H1 (cell line): Measurements from ENCODE around the gene ARAP3. TPM values are rescaled to one million over a fixed set of nuclear protein-coding genes. Genes with fewer than 3 reads are reported as not detected.

ENCODE experiments used
- CTCF ChIA-PET: fragments of 300-600 bp; sonication (Branson Sonifier 250); formaldehyde crosslinking; loops from one replicate; lab custom pipeline; 2021; ENCODE audit not compliant: partially characterized antibody; lab: Charles Lee
- POLR2A ChIA-PET: fragments of 300-600 bp; sonication (Branson Sonifier 250); formaldehyde crosslinking; loops from one replicate; lab custom pipeline; 2021; ENCODE audit warnings: inconsistent platforms; ENCODE audit not compliant: partially characterized antibody; lab: Charles Lee
- DNase-seq, 2 experiments: peaks; one replicate each; pipeline versions ENCODE4 v3.0.0 to v3.0.0-alpha.2; 2010 to 2022; ENCODE audit warnings: low spot score in 2 of 2, low read depth in 1 of 2, mixed read lengths in 1 of 2
- FAIRE-seq: peaks from 2 replicates; lab custom pipeline; 2011; peaks lifted over from hg19 to GRCh38; lab: Jason Lieb, UNC
- H2AFZ ChIP-seq: 2 replicates; pipeline ENCODE4 v1.8.1; 2012; ENCODE audit warnings: low read length, inconsistent platforms
- H2AK5ac ChIP-seq: 2 replicates; pipeline ENCODE4 v1.6.1; 2013; ENCODE audit warnings: low read depth, low read length
- H2BK120ac ChIP-seq: replicated peaks from 2 replicates; pipeline ENCODE3; 2013; ENCODE audit warnings: low read depth, low read length, inconsistent platforms
- H2BK12ac ChIP-seq: 2 replicates; pipeline ENCODE4 v1.6.1; 2013; ENCODE audit warnings: low read depth, low read length
- H2BK15ac ChIP-seq: 2 replicates; pipeline ENCODE4 v1.6.1; 2013; ENCODE audit warnings: low read length
- H2BK20ac ChIP-seq: 2 replicates; pipeline ENCODE4 v1.6.1; 2013; ENCODE audit warnings: low read length
- H2BK5ac ChIP-seq: 2 replicates; pipeline ENCODE4 v1.6.1; 2013; ENCODE audit warnings: low read depth, low read length
- H3K14ac ChIP-seq: 2 replicates; pipeline ENCODE4 v1.6.1; 2013; ENCODE audit warnings: inconsistent platforms; ENCODE audit not compliant: insufficient read length
- H3K18ac ChIP-seq: 2 replicates; pipeline ENCODE4 v1.6.1; 2013; ENCODE audit warnings: low read length; ENCODE audit errors: extremely low read depth
- H3K23ac ChIP-seq: 2 replicates; pipeline ENCODE4 v1.6.1; 2013; ENCODE audit warnings: inconsistent platforms; ENCODE audit not compliant: insufficient read length
- H3K23me2 ChIP-seq: 2 replicates; pipeline ENCODE4 v1.6.1; 2013; ENCODE audit warnings: low read depth, low read length
- H3K27ac ChIP-seq: 2 replicates; pipeline ENCODE4 v1.6.1; 2011; ENCODE audit warnings: low read depth, low read length, inconsistent platforms
- H3K27me3 ChIP-seq, 4 experiments: replicated peaks in 1 of 4; 1 replicate in 1 of 4; 2 replicates in 3 of 4; pipeline versions ENCODE4 v1.6.1 to v1.8.1; 2011 to 2013; ENCODE audit warnings: low read length in 3 of 4, mild to moderate bottlenecking in 3 of 4, inconsistent platforms in 2 of 4, mixed read lengths in 2 of 4, moderate library complexity in 1 of 4; ENCODE audit not compliant: control insufficient read depth in 3 of 4, insufficient read depth in 3 of 4; ENCODE audit errors: extremely low read depth in 1 of 4
- H3K36me3 ChIP-seq, 4 experiments: 2 replicates each; pipeline versions ENCODE4 v1.6.1 to v1.8.1; 2011 to 2013; ENCODE audit warnings: mild to moderate bottlenecking in 4 of 4, low read length in 3 of 4, moderate library complexity in 2 of 4, control low read depth in 1 of 4, inconsistent platforms in 1 of 4; ENCODE audit not compliant: insufficient read depth in 4 of 4, control insufficient read depth in 2 of 4
- H3K4ac ChIP-seq: replicated peaks from 2 replicates; pipeline ENCODE3; 2013; ENCODE audit warnings: low read length, low read depth, mixed read lengths, inconsistent platforms; ENCODE audit not compliant: insufficient read length
- H3K4me1 ChIP-seq, 4 experiments: replicated peaks in 1 of 4; 1 replicate in 1 of 4; 2 replicates in 3 of 4; pipeline versions ENCODE4 v1.6.1 to v1.8.1; 2011 to 2013; ENCODE audit warnings: low read length in 3 of 4, inconsistent platforms in 2 of 4, mixed read lengths in 1 of 4; ENCODE audit not compliant: insufficient read depth in 4 of 4, control insufficient read depth in 3 of 4
- H3K4me2 ChIP-seq, 2 experiments: 2 replicates each; pipeline versions ENCODE4 v1.6.1 to v1.8.1; 2011 to 2013; ENCODE audit warnings: low read depth in 2 of 2, low read length in 2 of 2, control low read depth in 1 of 2, inconsistent platforms in 1 of 2, mild to moderate bottlenecking in 1 of 2; ENCODE audit not compliant: insufficient read depth in 1 of 2
- H3K4me3 ChIP-seq, 4 experiments: fragments of 200-600, 300-600 bp in 1 of 4; sonication (generic), shearing (Covaris generic), sonication (Bioruptor Twin) in 1 of 4; 2 replicates each; pipeline versions ENCODE4 v1.5.1 to v1.8.1; 2011 to 2016; ENCODE audit warnings: low read length in 4 of 4, low read depth in 3 of 4, control low read depth in 2 of 4, inconsistent platforms in 2 of 4, mild to moderate bottlenecking in 2 of 4, mixed read lengths in 1 of 4, moderate library complexity in 1 of 4; ENCODE audit not compliant: insufficient read depth in 2 of 4; ENCODE audit errors: extremely low read depth in 1 of 4
- H3K56ac ChIP-seq: replicated peaks from 2 replicates; pipeline ENCODE3; 2013; ENCODE audit warnings: low read depth, mild to moderate bottlenecking, mixed read lengths, low read length, inconsistent platforms; ENCODE audit not compliant: insufficient read length
- H3K79me1 ChIP-seq: 2 replicates; pipeline ENCODE4 v1.6.1; 2013; ENCODE audit warnings: low read depth, low read length, control low read depth
- H3K79me2 ChIP-seq, 2 experiments: 2 replicates each; pipeline versions ENCODE4 v1.6.1 to v1.8.1; 2012 to 2013; ENCODE audit warnings: low read length in 2 of 2, mild to moderate bottlenecking in 2 of 2, inconsistent platforms in 1 of 2; ENCODE audit not compliant: insufficient read depth in 2 of 2, control insufficient read depth in 1 of 2
- H3K9ac ChIP-seq, 4 experiments: replicated peaks in 1 of 4; 1 replicate in 1 of 4; 2 replicates in 3 of 4; pipeline versions ENCODE4 v1.6.1 to v1.8.1; 2011 to 2013; ENCODE audit warnings: low read depth in 3 of 4, low read length in 3 of 4, control low read depth in 2 of 4, mild to moderate bottlenecking in 2 of 4, moderate library complexity in 2 of 4, inconsistent platforms in 1 of 4; ENCODE audit errors: extremely low read depth in 1 of 4
- H3K9me3 ChIP-seq, 2 experiments: 2 replicates each; pipeline versions ENCODE4 v1.6.1 to v1.8.1; 2012 to 2013; ENCODE audit warnings: mild to moderate bottlenecking in 2 of 2, moderate library complexity in 2 of 2, control low read depth in 1 of 2, inconsistent platforms in 1 of 2, low read depth in 1 of 2, low read length in 1 of 2, mixed read lengths in 1 of 2; ENCODE audit not compliant: insufficient read depth in 2 of 2
- H4K20me1 ChIP-seq, 2 experiments: replicated peaks in 1 of 2; 2 replicates each; pipeline versions ENCODE3 to v1.8.1; 2011 to 2013; ENCODE audit warnings: inconsistent platforms in 2 of 2, low read length in 2 of 2, mild to moderate bottlenecking in 1 of 2; ENCODE audit not compliant: insufficient read depth in 2 of 2, control insufficient read depth in 1 of 2
- H4K5ac ChIP-seq: 2 replicates; pipeline ENCODE4 v1.6.1; 2013; ENCODE audit warnings: low read length, low read depth, mixed read lengths, inconsistent platforms; ENCODE audit not compliant: insufficient read length
- H4K8ac ChIP-seq: 2 replicates; pipeline ENCODE4 v1.8.0; 2013; ENCODE audit warnings: mild to moderate bottlenecking, moderate library complexity, low read length, inconsistent platforms; ENCODE audit not compliant: insufficient read depth; ENCODE audit errors: extremely low read depth
- H4K91ac ChIP-seq: replicated peaks from 2 replicates; pipeline ENCODE3; 2013; ENCODE audit warnings: low read length, mixed read lengths, inconsistent platforms; ENCODE audit not compliant: insufficient read length
- CBX5 ChIP-seq: fragments of 300-800, 300-1000 bp; sonication (generic); IDR thresholded peaks from 2 replicates; pipeline ENCODE4 v1.7.1; 2016; ENCODE audit warnings: antibody characterized with exemption, low read length, low read depth
- JUN ChIP-seq: IDR thresholded peaks from 2 replicates; pipeline ENCODE4 v1.6.1; 2011; ENCODE audit warnings: low read depth, mild to moderate bottlenecking, improper control_type of control experiment, low read length
- NANOG ChIP-seq: IDR thresholded peaks from 2 replicates; pipeline ENCODE4 v1.6.1; 2011; ENCODE audit warnings: low read length, low read depth, mild to moderate bottlenecking, inconsistent platforms; ENCODE audit not compliant: insufficient read depth, poor library complexity, severe bottlenecking
- POU5F1 ChIP-seq: IDR thresholded peaks from 2 replicates; pipeline ENCODE4 v1.6.1; 2011; ENCODE audit warnings: low read depth, mild to moderate bottlenecking, low read length, moderate library complexity
- RNF2 ChIP-seq: fragments of 200-900, 300-1000 bp; sonication (generic); IDR thresholded peaks from 2 replicates; pipeline ENCODE4 v1.7.1; 2016; ENCODE audit warnings: borderline replicate concordance, low read depth, mild to moderate bottlenecking, antibody characterized with exemption, low read length; ENCODE audit not compliant: poor library complexity, severe bottlenecking; ENCODE audit errors: missing control alignments
- RXRA ChIP-seq: IDR thresholded peaks from 2 replicates; pipeline ENCODE4 v1.6.1; 2011; ENCODE audit warnings: low read depth, mild to moderate bottlenecking, low read length, moderate library complexity; ENCODE audit not compliant: insufficient read depth
- SIN3A ChIP-seq, 2 experiments: IDR thresholded peaks in 1 of 2; conservative IDR thresholded peaks in 1 of 2; 2 replicates each; pipeline ENCODE4 v1.6.1; 2011 to 2012; ENCODE audit warnings: low read length in 2 of 2, improper control_type of control experiment in 1 of 2, low read depth in 1 of 2, mild to moderate bottlenecking in 1 of 2
- SP1 ChIP-seq: IDR thresholded peaks from 2 replicates; pipeline ENCODE4 v1.6.1; 2011; ENCODE audit warnings: low read depth, low read length
- SP2 ChIP-seq: IDR thresholded peaks from 2 replicates; pipeline ENCODE4 v1.6.1; 2012; ENCODE audit warnings: mild to moderate bottlenecking, low read length, inconsistent platforms
- SRF ChIP-seq: IDR thresholded peaks from 2 replicates; pipeline ENCODE4 v1.6.1; 2011; ENCODE audit warnings: mild to moderate bottlenecking, low read depth, low read length, moderate library complexity
- TAF7 ChIP-seq: optimal IDR thresholded peaks from 2 replicates; pipeline ENCODE3; 2011; ENCODE audit warnings: low read depth, mild to moderate bottlenecking, inconsistent platforms, low read length, moderate library complexity, borderline replicate concordance
- TBP ChIP-seq: IDR thresholded peaks from 2 replicates; pipeline ENCODE4 v1.6.1; 2011; ENCODE audit warnings: low read depth, low read length, improper control_type of control experiment
- WGBS, 2 experiments: shearing (Covaris generic) in 1 of 2; methylation state at CpG; one replicate each; pipeline versions ENCODE4 v1.1.6 to v1.1.7; 2013 to 2015; ENCODE audit warnings: low lambda C conversion rate in 2 of 2, mixed read lengths in 2 of 2, inconsistent platforms in 1 of 2, low coverage in 1 of 2, missing lambda C conversion rate in 1 of 2; ENCODE audit not compliant: insufficient replicate concordance in 2 of 2, insufficient coverage in 1 of 2, insufficient read length in 1 of 2; ENCODE audit errors: extremely low coverage in 1 of 2, missing lambda C conversion rate in 1 of 2; 5-methylcytosine and 5-hydroxymethylcytosine counted together
- polyA plus RNA-seq, 7 experiments: library from polyadenylated mRNA; depleted of rRNA in 3 of 7; stranded (reverse) in 5 of 7; unstranded in 2 of 7; fragments of >200 nt in 5 of 7; fragments of 200-250 nt in 2 of 7; gene quantifications; 1 replicate in 5 of 7; 2 replicates in 1 of 7; 4 replicates in 1 of 7; pipeline versions ENCODE4 v1.2.1 to v1.2.3, GENCODE V29; 2011 to 2013; ENCODE audit warnings: missing spikeins in 2 of 7, mixed read lengths in 2 of 7
- total RNA-seq: library from RNA; stranded (reverse); fragmentation: NEBNext Ultra II Directional; extraction: Animal tissue kit (Norgen Biotek cat#: 25700); gene quantifications from 2 replicates; pipeline ENCODE4 v1.2.1, GENCODE V29; 2021

ARAP3 gene
- total and polyA plus RNA-seq, 2 of the 8 experiments (the other 6 are each of a cell fraction or from before 2014, with no cell fraction given): 14.4 to 48.6 TPM

DNA sequence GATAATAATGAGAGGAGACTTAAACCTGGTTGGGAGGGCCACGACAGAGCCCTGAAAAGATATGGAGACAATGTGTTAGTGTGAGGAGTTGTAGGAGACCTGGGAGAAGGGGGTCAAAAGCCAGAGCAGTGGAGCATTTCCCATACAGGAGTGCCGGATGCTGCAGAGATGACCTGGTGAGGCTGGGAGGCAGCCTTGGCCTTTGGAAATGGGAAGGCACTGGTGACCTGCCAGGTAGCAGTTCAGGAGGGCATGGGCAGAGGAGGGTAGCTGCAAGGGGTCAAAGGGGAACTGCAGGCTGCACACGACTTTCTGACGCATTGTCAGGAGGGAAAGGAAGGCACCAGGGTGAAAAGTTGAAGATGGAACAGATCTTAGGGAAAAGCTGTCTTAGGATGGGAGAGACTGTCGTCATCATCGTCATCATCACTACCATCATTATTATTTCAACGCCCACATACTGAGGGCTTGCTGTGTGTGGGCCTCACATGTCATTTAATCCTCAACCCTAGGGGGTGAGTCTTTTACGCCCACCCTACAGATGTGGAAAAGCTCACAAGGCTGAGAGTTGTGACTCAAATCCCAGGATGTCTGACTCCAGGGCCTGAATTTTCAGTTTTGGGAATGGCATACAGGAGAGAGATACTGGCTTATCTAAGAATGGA, 13.3 kb downstream of the ARAP3 start:
- POLR2A ChIA-PET: interaction anchor here (0.8 to 3.6 kb wide), 8 partner anchors 9 to 210 kb away, joined by 3 to 18 read pairs (median 4); partner anchors contain the start of genes ARAP3 and PCDH1
- DNase-seq (no peak), FAIRE-seq (no peak)
- H3K4ac ChIP-seq: no peak overlapping the region
- CTCF ChIA-PET: interaction anchor here (0.6 to 11.0 kb wide), 47 partner anchors 9 to 692 kb away, joined by 3 to 137 read pairs (median 4); partner anchors contain the start of genes ARAP3, PCDH1, PCDH12 and RNF14
- peaks cover 0 to 6% of the 10 kb centered on the region in 2 experiments for H4K20me1 ChIP-seq
- H3K9ac ChIP-seq: no peak overlapping the region
- H2BK20ac ChIP-seq: no peak overlapping the region
- H2AK5ac ChIP-seq: no peak overlapping the region
- H2BK120ac ChIP-seq: no peak overlapping the region
- H3K23ac ChIP-seq: no peak overlapping the region
- no peak overlapping the region for H3K4me3 ChIP-seq
- no peak overlapping the region for H3K18ac ChIP-seq
- no peak overlapping the region for H3K14ac ChIP-seq
- H3K27me3 ChIP-seq: no peaks in the 10 kb centered on the region
- no peak overlapping the region for H2BK15ac ChIP-seq
- H3K79me1 ChIP-seq: no peaks in the 10 kb centered on the region
- H2AFZ ChIP-seq: no peak overlapping the region
- H4K8ac ChIP-seq: no peak overlapping the region
- H3K56ac ChIP-seq: no peak overlapping the region
- H4K91ac ChIP-seq: no peak overlapping the region
- H3K23me2 ChIP-seq: no peaks in the 10 kb centered on the region
- WGBS, 2 experiments: 88% methylated on average over 8 of the region's 8 CpGs; no CpG with 5 or more reads in 1 of the 2 experiments
- no peak overlapping the region for H2BK12ac ChIP-seq
- no peak overlapping the region for H3K27ac ChIP-seq
- no peak overlapping the region for H2BK5ac ChIP-seq
- no peaks in the 10 kb centered on the region for H3K9me3 ChIP-seq
- peaks cover 0 to 4% (median 0%) of the 10 kb centered on the region in 4 experiments; a peak in 2 of 7 replicates for H3K4me1 ChIP-seq
- no peak overlapping the region for H3K4me2 ChIP-seq
- peaks cover 11 to 22% (median 16%) of the 10 kb centered on the region in 4 experiments; a peak in 7 of 8 replicates for H3K36me3 ChIP-seq
- H3K79me2 ChIP-seq: no peaks in the 10 kb centered on the region
- no peak overlapping the region for H4K5ac ChIP-seq
- no peak for TF ChIP-seq TAF7
- no peak for TF ChIP-seq SP2
- no peak for TF ChIP-seq SIN3A (conservative IDR thresholded peaks at IDR 0.05 in 1 of 2, IDR thresholded peaks at IDR 0.05 in 1 of 2; ENCODE audit: low read depth in 1 of 2, low read length in 2 of 2)
- TF ChIP-seq JUN: no peak
- no peak for TF ChIP-seq NANOG
- no peak for TF ChIP-seq CBX5
- no peak for TF ChIP-seq RXRA
- no peak for TF ChIP-seq SRF
- no peak for TF ChIP-seq POU5F1
- TF ChIP-seq RNF2: no peak
- TF ChIP-seq SP1: no peak
- TF ChIP-seq TBP: no peak
